ENCODE results near the gene AKNA.

The AKNA gene

GRCh38 chr9:114395768-114396167 is 8.0 kb upstream of the AKNA start:
- DNase-seq = no peak

- DNase-seq = no peak
These were observed 7.5 kb upstream of the AKNA start for GRCh38 chr9:114395334-114395617.

- no peak for DNase-seq
These were observed 6.9 kb upstream of the AKNA start for GRCh38 chr9:114394523-114395333.

GRCh38 chr9:114392749-114393112 is 4.9 kb upstream of the AKNA start:
- DNase-seq = no peak

- no peak for DNase-seq
These were observed 3.2 kb upstream of the AKNA start for GRCh38 chr9:114390952-114391351.

- DNase-seq = no peak
These were observed 2.0 kb upstream of the AKNA start for GRCh38 chr9:114389612-114390368.

- DNase-seq = no peak
These were observed 1.1 kb upstream of the AKNA start for GRCh38 chr9:114388764-114389375.

GRCh38 chr9:114388357-114388682 is 538 bp upstream of the AKNA start:
- DNase-seq = no peak

- DNase-seq = no peak
These were observed 699 bp downstream of the AKNA start for GRCh38 chr9:114386886-114387679.

GRCh38 chr9:114386361-114386885 is 1.4 kb downstream of the AKNA start:
- DNase-seq = no peak

GRCh38 chr9:114385397-114386181 is 2.2 kb downstream of the AKNA start:
- DNase-seq = peak; percentile 86

GRCh38 chr9:114384836-114385396 is 2.9 kb downstream of the AKNA start:
- no peak for DNase-seq

GRCh38 chr9:114384341-114384740 is 3.4 kb downstream of the AKNA start:
- no peak for DNase-seq

- peak; percentile 91 for DNase-seq
These were observed 4.1 kb downstream of the AKNA start for GRCh38 chr9:114383521-114384231.

- DNase-seq = no peak
These were observed 4.9 kb downstream of the AKNA start for GRCh38 chr9:114382699-114383520.

GRCh38 chr9:114378883-114379282 is 8.9 kb downstream of the AKNA start:
- DNase-seq = no peak

GRCh38 chr9:114378016-114378415 is 9.8 kb downstream of the AKNA start:
- no peak for DNase-seq

GRCh38 chr9:114376586-114377445 is 11.0 kb downstream of the AKNA start:
- DNase-seq = no peak

All from fibroblast of skin of scalp (primary cell).